ENCODE data around the gene AJUBA. TPM values are rescaled to one million over a fixed set of nuclear protein-coding genes. Genes with fewer than 3 reads are reported as not detected.

The AJUBA gene
- total RNA-seq, 4 donors from 2014 or later = 8.8 to 27.0 (median 17.8) TPM

DNA sequence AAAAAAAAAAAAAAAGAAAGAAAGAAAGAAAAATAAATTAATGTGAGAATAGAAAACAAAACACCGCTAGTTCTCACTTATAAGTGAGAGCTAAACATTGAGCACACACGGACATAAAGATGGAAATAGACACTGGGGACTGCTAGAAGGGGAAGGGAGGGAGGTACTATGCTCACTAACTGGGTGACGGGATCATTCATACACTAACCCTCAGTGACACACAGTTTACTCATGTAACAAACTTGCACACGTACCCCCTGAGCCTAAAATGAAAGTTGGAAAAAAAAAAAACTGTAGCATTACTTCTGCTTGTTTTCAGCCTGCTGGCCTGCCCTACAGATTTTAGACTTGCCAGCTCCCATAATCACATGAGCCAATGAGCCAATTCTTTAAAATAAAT, 42.7 kb downstream of the AJUBA start:
- Histone ChIP-seq H3K27me3 (no peaks in the 10 kb centered on the region), H3K27ac (no peak overlapping the region), H3K4me3 (no peak overlapping the region), H3K9me3 (no peaks in the 10 kb centered on the region), H3K36me3 (peaks cover 0 to 33% of the 10 kb centered on the region in 2 donors), H3K4me1 (no peaks in the 10 kb centered on the region)
- WGBS, 2 donors (ENCODE audit: low coverage in 1 of 2) = 74 to 86% methylated on average over 4 of the region's 4 CpGs
- ATAC-seq = no peak
- TF ChIP-seq, protein P1, sequence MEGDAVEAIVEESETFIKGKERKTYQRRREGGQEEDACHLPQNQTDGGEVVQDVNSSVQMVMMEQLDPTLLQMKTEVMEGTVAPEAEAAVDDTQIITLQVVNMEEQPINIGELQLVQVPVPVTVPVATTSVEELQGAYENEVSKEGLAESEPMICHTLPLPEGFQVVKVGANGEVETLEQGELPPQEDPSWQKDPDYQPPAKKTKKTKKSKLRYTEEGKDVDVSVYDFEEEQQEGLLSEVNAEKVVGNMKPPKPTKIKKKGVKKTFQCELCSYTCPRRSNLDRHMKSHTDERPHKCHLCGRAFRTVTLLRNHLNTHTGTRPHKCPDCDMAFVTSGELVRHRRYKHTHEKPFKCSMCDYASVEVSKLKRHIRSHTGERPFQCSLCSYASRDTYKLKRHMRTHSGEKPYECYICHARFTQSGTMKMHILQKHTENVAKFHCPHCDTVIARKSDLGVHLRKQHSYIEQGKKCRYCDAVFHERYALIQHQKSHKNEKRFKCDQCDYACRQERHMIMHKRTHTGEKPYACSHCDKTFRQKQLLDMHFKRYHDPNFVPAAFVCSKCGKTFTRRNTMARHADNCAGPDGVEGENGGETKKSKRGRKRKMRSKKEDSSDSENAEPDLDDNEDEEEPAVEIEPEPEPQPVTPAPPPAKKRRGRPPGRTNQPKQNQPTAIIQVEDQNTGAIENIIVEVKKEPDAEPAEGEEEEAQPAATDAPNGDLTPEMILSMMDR (IDR thresholded peaks at IDR 0.05) = no peak
- TF ChIP-seq EP300 (IDR thresholded peaks at IDR 0.05) = no peak
- no peak for TF ChIP-seq POLR2AphosphoS5 (IDR thresholded peaks at IDR 0.05)
- no peak for TF ChIP-seq POLR2A (IDR thresholded peaks at IDR 0.05)

DNA sequence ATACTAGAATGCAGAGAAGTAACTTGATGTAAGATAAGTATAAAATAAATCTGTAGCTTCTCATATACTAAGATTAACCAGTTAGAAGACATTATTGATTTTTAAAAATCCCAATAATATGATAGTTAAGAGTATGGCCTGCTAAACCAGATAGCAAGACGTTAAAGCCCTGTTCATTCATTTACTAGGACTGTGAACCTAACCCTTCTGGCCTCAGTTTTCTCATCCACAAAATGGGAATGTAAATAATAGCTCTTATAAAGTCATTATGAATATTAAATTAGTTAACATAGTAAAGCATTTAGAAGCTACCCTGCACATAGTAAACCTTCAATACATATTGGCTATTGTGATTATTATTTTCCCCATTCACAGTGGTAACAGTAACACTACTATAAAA, 47.2 kb downstream of the AJUBA start:
- no peak overlapping the region for H3K4me3 ChIP-seq
- WGBS, 2 donors (ENCODE audit: low coverage in 1 of 2) = 80 to 81% methylated on average over 1 of the region's 1 CpG
- no peak for TF ChIP-seq POLR2AphosphoS5 (IDR thresholded peaks at IDR 0.05)
- H3K36me3 ChIP-seq = peaks cover 0 to 12% of the 10 kb centered on the region in 2 donors
- H3K9me3 ChIP-seq = no peaks in the 10 kb centered on the region
- H3K4me1 ChIP-seq = peaks cover 0 to 9% (median 0%) of the 10 kb centered on the region in 3 donors
- no peaks in the 10 kb centered on the region for H3K27me3 ChIP-seq
- ATAC-seq = no peak
- no peak overlapping the region for H3K27ac ChIP-seq

DNA sequence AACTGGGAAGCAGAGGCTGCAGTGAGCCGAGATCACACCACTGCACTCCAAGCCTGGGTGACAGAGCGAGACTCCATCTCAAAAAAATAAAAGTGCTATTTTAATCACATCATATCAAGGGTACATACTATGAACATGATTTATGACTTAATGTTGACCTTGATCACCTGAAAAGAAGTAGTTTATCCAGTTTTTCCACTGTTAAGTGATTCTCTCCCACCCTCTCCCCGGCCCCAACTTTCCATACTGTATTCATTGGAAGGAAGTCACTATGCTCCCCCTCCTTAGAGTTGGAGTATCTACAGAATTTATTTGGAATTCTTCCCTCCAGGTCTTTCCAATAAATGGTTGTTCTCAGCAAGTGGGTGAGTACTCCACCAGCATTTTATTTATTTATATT, 50.2 kb downstream of the AJUBA start:
- peaks cover 0 to 5% of the 10 kb centered on the region in 2 donors for H3K36me3 ChIP-seq
- H3K27me3 ChIP-seq = no peaks in the 10 kb centered on the region
- no peak for ATAC-seq
- H3K9me3 ChIP-seq = no peaks in the 10 kb centered on the region
- H3K27ac ChIP-seq = no peak overlapping the region
- TF ChIP-seq, protein P1 (IDR thresholded peaks at IDR 0.05) = no peak
- TF ChIP-seq POLR2AphosphoS5 (IDR thresholded peaks at IDR 0.05) (no peak), POLR2A (IDR thresholded peaks at IDR 0.05) (no peak), EP300 (IDR thresholded peaks at IDR 0.05) (no peak)
- WGBS, 2 donors (ENCODE audit: low coverage in 1 of 2) = 83% methylated on average over 3 of the region's 3 CpGs; no CpG with 5 or more reads in 1 of the 2 donors
- no peak overlapping the region for H3K4me3 ChIP-seq
- H3K4me1 ChIP-seq = peaks cover 3 to 29% (median 9%) of the 10 kb centered on the region in 3 donors

DNA sequence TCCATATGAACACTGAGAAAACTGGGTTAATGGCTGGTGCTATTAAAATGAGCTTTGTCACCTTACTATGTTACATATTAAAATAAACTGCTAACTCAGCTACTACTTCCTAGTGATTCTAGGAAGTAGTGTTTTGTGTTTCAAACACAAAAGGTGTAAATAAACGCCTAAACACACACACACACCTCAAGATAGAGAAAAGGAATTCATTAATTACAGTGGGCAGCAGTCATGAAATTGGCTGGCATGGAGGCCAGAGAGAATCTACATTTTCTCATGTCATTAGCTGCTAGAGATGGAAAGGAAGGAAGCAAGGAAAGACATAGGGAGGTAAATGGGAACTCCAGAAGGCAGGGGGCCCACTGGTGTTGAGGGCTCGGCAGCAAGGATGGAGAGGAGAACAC, 52.4 kb downstream of the AJUBA start:
- 2 to 8% methylated on average over 2 of the region's 2 CpGs for WGBS, 2 donors (ENCODE audit: low coverage in 1 of 2)
- ATAC-seq = no peak
- Histone ChIP-seq H3K9me3 (no peaks in the 10 kb centered on the region), H3K4me1 (peaks cover 3 to 33% (median 9%) of the 10 kb centered on the region in 3 donors), H3K4me3 (peak overlapping the region; percentile 45 to 65), H3K27me3 (no peaks in the 10 kb centered on the region), H3K36me3 (peaks cover 0 to 23% of the 10 kb centered on the region in 2 donors), H3K27ac (peak overlapping the region; percentile 76 to 94 (median 88))
- TF ChIP-seq, protein P1 (IDR thresholded peaks at IDR 0.05) = no peak
- TF ChIP-seq EP300 (IDR thresholded peaks at IDR 0.05) (no peak), POLR2A (IDR thresholded peaks at IDR 0.05) (no peak), POLR2AphosphoS5 (IDR thresholded peaks at IDR 0.05) (no peak)

DNA sequence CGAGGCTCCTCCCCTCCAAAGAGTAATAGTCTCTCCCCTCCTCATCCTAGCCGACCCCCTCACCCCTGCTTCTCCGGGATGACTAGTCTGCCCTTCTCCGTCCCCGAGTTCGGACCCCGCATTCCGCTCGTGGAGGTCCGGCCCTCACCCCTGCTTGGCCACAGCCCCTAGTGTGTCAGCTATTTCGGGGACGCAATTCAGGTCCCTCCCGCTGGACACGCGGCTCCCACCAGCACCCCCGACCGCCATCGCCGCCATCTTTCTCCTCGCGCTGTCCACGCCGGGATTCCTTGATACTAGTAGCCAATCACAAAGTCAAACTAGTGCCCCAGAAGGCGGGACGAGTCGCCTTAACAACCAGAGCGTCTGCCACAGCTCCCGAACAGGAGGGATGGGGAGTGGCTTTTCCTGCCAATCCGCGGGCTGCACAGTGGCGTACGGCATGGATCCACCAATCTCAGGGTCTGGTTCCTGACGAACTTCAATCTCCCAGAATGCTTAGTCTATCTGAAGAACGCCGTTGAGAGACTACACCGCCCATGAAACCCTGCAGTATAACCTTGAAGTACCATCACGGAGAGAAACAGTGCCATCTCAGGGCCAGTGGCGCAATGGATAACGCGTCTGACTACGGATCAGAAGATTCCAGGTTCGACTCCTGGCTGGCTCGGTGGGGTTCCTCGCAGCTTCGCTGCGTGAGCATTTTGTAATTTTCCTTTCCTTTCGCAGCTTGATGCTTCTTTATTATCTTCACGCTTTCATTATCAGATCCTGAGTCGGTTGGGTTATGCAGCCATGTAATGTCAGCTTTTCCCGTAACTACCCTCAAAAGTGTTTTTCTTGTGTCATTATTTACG, 53.0 kb downstream of the AJUBA start, which contains the start of gene PRMT5:
Gene PRMT5, minus strand, starts transcription at position 273 of the 857 bp plus-strand sequence. Its CDS starts 15 bp downstream, at position 258.
- Histone ChIP-seq H3K4me1 (peaks cover 3 to 33% (median 9%) of the 10 kb centered on the region in 3 donors), H3K4me3 (peak within 1 kb of the TSS; percentile 65 to 78), H3K9me3 (no peaks in the 10 kb centered on the region), H3K27ac (peak within 1 kb of the TSS; percentile 88 to 96 (median 91)), H3K36me3 (peaks cover 0 to 29% of the 10 kb centered on the region in 2 donors), H3K27me3 (no peaks in the 10 kb centered on the region)
- peak; percentile 99 for ATAC-seq
- TF ChIP-seq, protein P1 (IDR thresholded peaks at IDR 0.05) = peak in 1 of 4 experiments; percentile 21
- peak; percentile 84 to 86 for TF ChIP-seq POLR2A (IDR thresholded peaks at IDR 0.05)
- TF ChIP-seq EP300 (IDR thresholded peaks at IDR 0.05) = no peak
- TF ChIP-seq POLR2AphosphoS5 (IDR thresholded peaks at IDR 0.05) = peak; percentile 71
- WGBS, 2 donors (ENCODE audit: low coverage in 1 of 2) = 0% methylated on average over 16 to 23 of the region's 51 CpGs
